ENCODE results near the gene CFAP100. TPM values are rescaled to one million over a fixed set of nuclear protein-coding genes. Genes with fewer than 3 reads are reported as not detected.

The CFAP100 gene
- total RNA-seq, 1 donor: not detected

- no peaks in the 10 kb centered on the region for H3K9me3 ChIP-seq (ENCODE audit: low read depth, low read length)
- no peaks in the 10 kb centered on the region for H3K4me1 ChIP-seq (ENCODE audit: insufficient read depth, low read length)
- no peak overlapping the region for H3K4me3 ChIP-seq (ENCODE audit: low read length)
- H3K27me3 ChIP-seq (ENCODE audit: insufficient read depth, low read length): no peaks in the 10 kb centered on the region
Observed at GRCh38 chr3:126432361-126433104, 37.8 kb downstream of the CFAP100 start.

GRCh38 chr3:126433105-126433430 lies 38.4 kb downstream of the CFAP100 start:
- Histone ChIP-seq H3K4me3 (ENCODE audit: low read length) (no peak overlapping the region), H3K27me3 (ENCODE audit: insufficient read depth, low read length) (no peaks in the 10 kb centered on the region), H3K4me1 (ENCODE audit: insufficient read depth, low read length) (no peaks in the 10 kb centered on the region), H3K9me3 (ENCODE audit: low read depth, low read length) (no peaks in the 10 kb centered on the region)

GRCh38 chr3:126433496-126434263 lies 39.0 kb downstream of the CFAP100 start:
- H3K4me3 ChIP-seq (ENCODE audit: low read length): no peak overlapping the region
- no peaks in the 10 kb centered on the region for H3K27me3 ChIP-seq (ENCODE audit: insufficient read depth, low read length)
- H3K9me3 ChIP-seq (ENCODE audit: low read depth, low read length): no peaks in the 10 kb centered on the region
- no peaks in the 10 kb centered on the region for H3K4me1 ChIP-seq (ENCODE audit: insufficient read depth, low read length)

- Histone ChIP-seq H3K4me3 (ENCODE audit: low read length) (no peak overlapping the region), H3K27me3 (ENCODE audit: insufficient read depth, low read length) (no peaks in the 10 kb centered on the region), H3K4me1 (ENCODE audit: insufficient read depth, low read length) (no peaks in the 10 kb centered on the region), H3K9me3 (ENCODE audit: low read depth, low read length) (no peaks in the 10 kb centered on the region)
Observed at GRCh38 chr3:126434264-126434590, 39.5 kb downstream of the CFAP100 start.

- H3K27me3 ChIP-seq (ENCODE audit: insufficient read depth, low read length): no peaks in the 10 kb centered on the region
- H3K4me3 ChIP-seq (ENCODE audit: low read length): no peak overlapping the region
- H3K4me1 ChIP-seq (ENCODE audit: insufficient read depth, low read length): no peaks in the 10 kb centered on the region
- H3K9me3 ChIP-seq (ENCODE audit: low read depth, low read length): no peaks in the 10 kb centered on the region
Observed at GRCh38 chr3:126434931-126435411, 40.3 kb downstream of the CFAP100 start.

- Histone ChIP-seq H3K4me1 (ENCODE audit: insufficient read depth, low read length) (no peaks in the 10 kb centered on the region), H3K27me3 (ENCODE audit: insufficient read depth, low read length) (no peaks in the 10 kb centered on the region), H3K9me3 (ENCODE audit: low read depth, low read length) (no peaks in the 10 kb centered on the region), H3K4me3 (ENCODE audit: low read length) (no peak overlapping the region)
Observed at GRCh38 chr3:126435456-126436315, 41.0 kb downstream of the CFAP100 start.

GRCh38 chr3:126436826-126437717 lies 42.4 kb downstream of the CFAP100 start:
- Histone ChIP-seq H3K4me1 (ENCODE audit: insufficient read depth, low read length) (no peaks in the 10 kb centered on the region), H3K9me3 (ENCODE audit: low read depth, low read length) (no peaks in the 10 kb centered on the region), H3K4me3 (ENCODE audit: low read length) (no peak overlapping the region), H3K27me3 (ENCODE audit: insufficient read depth, low read length) (no peaks in the 10 kb centered on the region)

- Histone ChIP-seq H3K9me3 (ENCODE audit: low read depth, low read length) (no peaks in the 10 kb centered on the region), H3K27me3 (ENCODE audit: insufficient read depth, low read length) (no peaks in the 10 kb centered on the region), H3K4me1 (ENCODE audit: insufficient read depth, low read length) (no peaks in the 10 kb centered on the region), H3K4me3 (ENCODE audit: low read length) (no peak overlapping the region)
Observed at GRCh38 chr3:126438186-126438585, 43.5 kb downstream of the CFAP100 start.

- Histone ChIP-seq H3K27me3 (ENCODE audit: insufficient read depth, low read length) (no peaks in the 10 kb centered on the region), H3K4me1 (ENCODE audit: insufficient read depth, low read length) (no peaks in the 10 kb centered on the region), H3K9me3 (ENCODE audit: low read depth, low read length) (no peaks in the 10 kb centered on the region), H3K4me3 (ENCODE audit: low read length) (no peak overlapping the region)
Observed at GRCh38 chr3:126438746-126439145, 44.0 kb downstream of the CFAP100 start.

- no peaks in the 10 kb centered on the region for H3K9me3 ChIP-seq (ENCODE audit: low read depth, low read length)
- no peak overlapping the region for H3K4me3 ChIP-seq (ENCODE audit: low read length)
- no peaks in the 10 kb centered on the region for H3K4me1 ChIP-seq (ENCODE audit: insufficient read depth, low read length)
- no peaks in the 10 kb centered on the region for H3K27me3 ChIP-seq (ENCODE audit: insufficient read depth, low read length)
Observed at GRCh38 chr3:126439346-126439967, 44.7 kb downstream of the CFAP100 start.

GRCh38 chr3:126439968-126440708 lies 45.4 kb downstream of the CFAP100 start:
- Histone ChIP-seq H3K4me1 (ENCODE audit: insufficient read depth, low read length) (no peaks in the 10 kb centered on the region), H3K4me3 (ENCODE audit: low read length) (no peak overlapping the region), H3K9me3 (ENCODE audit: low read depth, low read length) (no peaks in the 10 kb centered on the region), H3K27me3 (ENCODE audit: insufficient read depth, low read length) (no peaks in the 10 kb centered on the region)

GRCh38 chr3:126440709-126440995 lies 45.9 kb downstream of the CFAP100 start:
- no peaks in the 10 kb centered on the region for H3K9me3 ChIP-seq (ENCODE audit: low read depth, low read length)
- H3K4me1 ChIP-seq (ENCODE audit: insufficient read depth, low read length): no peaks in the 10 kb centered on the region
- no peak overlapping the region for H3K4me3 ChIP-seq (ENCODE audit: low read length)

GRCh38 chr3:126441256-126441880 lies 46.7 kb downstream of the CFAP100 start:
- Histone ChIP-seq H3K27me3 (ENCODE audit: insufficient read depth, low read length) (no peaks in the 10 kb centered on the region), H3K9me3 (ENCODE audit: low read depth, low read length) (no peaks in the 10 kb centered on the region), H3K4me3 (ENCODE audit: low read length) (no peak overlapping the region), H3K4me1 (ENCODE audit: insufficient read depth, low read length) (no peaks in the 10 kb centered on the region)

More at GRCh38 chr3:126440709-126440995, 45.9 kb downstream of the CFAP100 start:
- no peaks in the 10 kb centered on the region for H3K27me3 ChIP-seq (ENCODE audit: insufficient read depth, low read length)
